NK-92 (cell line): ENCODE results near the gene MED27.

Experiments used
- DNase-seq: peaks from one replicate; lab custom pipeline; 2025; ENCODE audit not compliant: unreplicated experiment; lab: John Stamatoyannopoulos, UW

The MED27 gene

DNA sequence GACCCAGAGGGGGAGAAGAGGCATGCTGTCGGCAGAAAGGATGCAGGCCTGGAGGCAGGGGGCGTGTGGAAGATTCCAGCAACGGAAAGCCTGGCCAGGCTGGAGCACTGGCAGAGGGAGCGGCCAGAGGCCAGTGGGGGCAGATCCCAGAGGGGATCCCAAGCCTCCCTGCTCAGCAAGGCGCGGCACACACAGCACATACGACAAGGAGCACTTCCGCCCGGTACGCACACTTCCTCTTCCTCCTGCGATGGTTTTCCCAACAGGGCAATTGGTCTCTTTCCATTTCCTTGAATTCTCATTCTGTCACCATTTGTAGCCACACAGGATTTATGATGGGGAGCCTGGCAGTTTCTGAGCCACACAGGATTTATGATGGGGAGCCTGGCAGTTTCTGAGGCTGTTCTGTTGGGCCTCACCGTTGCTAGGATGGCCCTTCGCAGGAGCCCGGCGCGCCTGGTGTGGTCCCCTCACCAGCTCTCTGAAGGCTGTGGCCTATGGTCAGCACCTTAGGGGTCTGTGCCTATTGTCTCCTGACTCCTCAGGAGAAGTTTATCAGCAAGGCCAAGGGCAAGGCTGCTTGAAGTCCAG lies 216.3 kb downstream of the MED27 start:
- no peak for DNase-seq

DNA sequence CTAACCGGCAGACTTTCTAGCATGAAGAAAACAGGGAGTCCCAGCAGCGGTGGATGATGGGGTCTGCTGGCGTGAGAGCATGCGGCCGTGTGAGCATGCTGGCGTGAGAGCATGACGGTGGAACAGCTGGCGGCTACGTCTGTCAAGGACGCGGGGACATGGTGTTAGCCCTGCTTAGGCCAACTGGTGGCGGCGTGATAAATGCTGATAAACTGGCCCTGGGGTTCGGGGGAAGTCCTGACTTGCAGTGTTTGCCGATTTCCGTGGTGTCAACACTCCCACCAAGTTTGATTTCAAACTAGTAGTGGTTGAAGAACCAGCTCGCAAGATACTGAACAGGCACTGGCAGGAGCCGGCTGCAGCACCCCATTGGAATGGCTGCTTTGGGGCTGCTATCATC lies 217.4 kb downstream of the MED27 start:
- no peak for DNase-seq

DNA sequence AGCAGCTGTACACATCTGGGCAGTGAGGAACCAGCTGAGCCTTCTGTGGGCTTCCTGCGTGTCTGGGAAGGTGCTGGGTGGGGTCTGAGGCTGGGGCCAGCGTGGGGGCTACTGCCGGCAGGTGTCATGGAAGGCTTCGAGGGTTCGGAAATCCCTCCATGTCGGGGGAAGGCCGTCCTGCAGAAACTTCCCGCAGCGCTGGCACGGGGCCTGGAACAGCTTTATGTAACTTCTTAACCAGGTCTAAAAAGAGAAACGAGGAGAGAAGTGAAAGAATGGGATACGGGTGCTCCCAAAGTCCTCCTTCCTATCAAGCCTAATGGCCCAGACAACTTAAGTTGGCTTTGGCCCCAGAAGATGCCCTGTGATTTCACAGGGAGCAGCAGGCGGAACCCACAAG lies 219.2 kb downstream of the MED27 start:
- no peak for DNase-seq

- DNase-seq = no peak
Measured at GRCh38 chr9:131858147-131858546, 221.5 kb downstream of the MED27 start.

DNA sequence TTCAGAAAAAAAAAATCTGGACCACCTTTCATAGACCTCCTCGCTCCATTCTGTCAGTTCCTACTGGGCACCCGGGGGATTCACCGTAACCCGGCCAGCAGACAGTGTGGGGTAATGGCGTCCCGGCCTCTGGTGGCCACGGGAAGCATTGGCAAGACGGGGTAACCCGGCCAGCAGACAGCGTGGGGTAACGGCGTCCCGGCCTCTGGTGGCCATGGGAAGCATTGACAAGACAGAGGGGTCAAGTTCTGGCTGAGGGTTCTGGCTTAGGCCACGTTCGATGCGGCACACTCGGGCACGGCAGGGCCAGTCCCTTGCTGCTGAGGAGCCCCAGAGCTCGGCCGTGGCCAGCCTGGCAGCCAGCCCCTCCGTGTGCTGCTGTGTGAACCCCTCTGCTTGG lies 223.6 kb downstream of the MED27 start:
- DNase-seq = no peak

GRCh38 chr9:131854896-131855613 lies 224.6 kb downstream of the MED27 start:
- no peak for DNase-seq

DNA sequence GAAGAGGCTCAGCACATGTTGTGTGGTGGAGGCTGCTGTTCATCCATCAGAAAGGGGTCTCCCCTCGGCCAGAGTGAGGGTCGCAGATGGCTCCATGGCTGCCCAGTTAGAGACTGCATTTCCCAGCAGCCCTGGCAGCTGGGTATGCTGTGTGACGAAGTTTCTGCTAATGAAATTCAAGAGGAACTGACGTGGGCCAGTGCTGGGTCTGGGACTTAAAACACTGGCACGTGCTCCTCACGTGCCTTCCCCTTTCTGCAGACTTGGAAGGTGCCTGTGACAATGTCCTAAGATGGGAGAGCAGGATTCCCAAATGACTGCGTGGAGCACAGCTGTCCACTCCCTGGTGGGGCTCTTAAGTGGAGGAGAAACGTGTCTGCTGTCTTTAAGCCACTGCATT lies 225.3 kb downstream of the MED27 start:
- DNase-seq = no peak

GRCh38 chr9:131853434-131853833 lies 226.2 kb downstream of the MED27 start:
- DNase-seq = no peak

DNA sequence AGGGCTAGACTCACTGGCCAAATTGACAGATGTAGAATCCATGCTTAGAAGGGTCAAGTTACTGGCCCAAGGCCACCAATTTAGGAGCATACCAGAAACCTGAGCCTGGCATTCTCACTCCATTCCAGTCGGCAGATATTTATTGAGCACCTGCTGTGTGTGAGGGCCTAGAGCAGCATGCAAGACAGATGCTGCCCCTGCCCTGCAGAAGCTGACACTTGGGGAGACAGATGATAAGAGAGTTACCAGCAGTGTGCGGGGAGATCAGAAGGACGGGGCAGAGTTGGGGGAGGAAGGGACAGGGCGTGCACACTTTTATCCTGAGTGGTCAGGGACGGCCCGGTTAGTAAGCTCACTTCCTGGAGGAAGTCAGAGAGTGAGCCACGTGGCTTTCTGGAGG lies 228.3 kb downstream of the MED27 start:
- DNase-seq = no peak

- DNase-seq = no peak
Measured at GRCh38 chr9:131849391-131849790, 230.3 kb downstream of the MED27 start.

- DNase-seq = no peak
Measured at GRCh38 chr9:131848570-131849160, 231.0 kb downstream of the MED27 start.

GRCh38 chr9:131847665-131848354 lies 231.9 kb downstream of the MED27 start:
- no peak for DNase-seq

- DNase-seq = no peak
Measured at GRCh38 chr9:131845305-131846298, 234.1 kb downstream of the MED27 start.

DNA sequence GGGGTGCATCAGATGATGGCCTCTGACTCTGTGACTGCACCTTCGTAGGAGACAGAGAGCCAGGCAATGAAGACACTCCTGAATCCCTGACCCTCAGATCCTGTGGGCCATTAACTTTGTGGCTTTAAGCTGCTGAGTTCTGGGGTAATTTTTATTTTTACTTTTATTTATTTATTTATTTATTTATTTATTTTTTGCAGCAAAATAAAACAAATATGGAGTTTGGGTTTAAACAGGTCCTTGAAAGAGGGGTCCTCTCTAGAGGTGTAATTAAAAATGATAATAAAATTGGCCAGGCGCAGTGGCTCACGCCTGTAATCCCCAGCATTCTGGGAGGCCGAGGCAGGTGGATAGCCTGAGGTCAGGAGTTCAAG lies 234.9 kb downstream of the MED27 start:
- DNase-seq = no peak

DNA sequence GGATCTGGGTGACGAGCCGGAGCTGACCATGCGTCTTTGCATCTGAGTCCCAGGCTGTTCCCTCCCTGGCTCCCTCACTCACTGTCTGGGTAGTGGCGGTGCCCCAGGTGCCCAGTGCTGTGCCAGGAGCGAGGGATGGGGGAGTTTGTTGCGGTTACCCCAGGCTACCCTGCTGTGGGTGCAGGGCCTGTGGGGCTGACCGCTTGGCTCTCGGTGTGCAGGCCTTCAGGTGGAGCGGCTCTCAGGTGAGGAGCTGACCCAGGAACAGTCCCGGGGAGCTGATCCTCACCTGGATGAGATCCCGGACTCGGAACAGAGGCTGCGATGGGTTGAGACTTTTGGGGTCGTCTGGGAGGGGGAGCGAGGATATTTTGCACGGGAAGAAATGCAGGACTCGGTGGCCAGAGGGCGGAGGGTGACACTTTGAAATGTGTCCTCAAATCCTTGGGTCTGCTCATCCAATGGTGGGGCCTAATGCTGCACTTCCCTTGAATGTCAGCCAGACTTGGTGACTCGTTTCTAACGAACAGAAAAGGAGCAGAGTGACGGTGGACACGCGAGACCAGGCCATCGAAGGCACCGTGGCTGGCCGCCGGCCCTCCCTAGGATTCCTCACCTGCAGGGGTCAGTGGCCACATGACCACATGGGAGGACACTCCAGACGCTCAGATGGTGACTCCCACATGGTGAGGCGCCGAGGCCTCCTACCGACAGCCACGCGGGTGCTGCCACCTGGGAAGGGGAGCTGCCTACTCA lies 235.5 kb downstream of the MED27 start:
- DNase-seq = no peak

DNA sequence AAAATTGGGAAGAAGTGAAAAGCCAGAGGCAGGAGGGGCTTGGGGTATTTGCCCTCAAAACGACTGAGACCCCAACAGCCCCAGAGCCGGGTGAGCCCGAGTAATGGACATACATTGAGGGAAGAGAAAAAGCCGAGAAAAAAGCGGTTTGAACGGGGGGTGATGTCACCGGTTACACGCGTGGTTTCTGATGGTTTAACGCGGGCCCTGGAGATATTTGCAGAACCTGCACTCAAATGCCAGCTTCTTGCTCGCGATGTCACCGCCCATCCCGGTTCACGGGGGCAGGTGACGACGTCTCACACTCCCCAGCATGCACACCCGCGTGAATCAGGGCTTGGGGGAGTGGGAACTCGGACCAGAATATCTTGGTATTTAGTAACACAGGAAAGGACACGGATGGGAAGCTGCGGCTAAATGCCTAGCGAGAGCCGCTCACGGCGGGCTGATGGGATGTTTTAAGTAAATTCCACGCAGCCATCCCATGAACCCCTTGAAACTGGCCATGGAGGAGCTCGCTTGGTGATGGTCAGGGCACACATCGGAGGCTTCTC lies 237.8 kb downstream of the MED27 start:
- DNase-seq = no peak

- DNase-seq = no peak
Measured at GRCh38 chr9:131840751-131841702, 238.6 kb downstream of the MED27 start.

DNA sequence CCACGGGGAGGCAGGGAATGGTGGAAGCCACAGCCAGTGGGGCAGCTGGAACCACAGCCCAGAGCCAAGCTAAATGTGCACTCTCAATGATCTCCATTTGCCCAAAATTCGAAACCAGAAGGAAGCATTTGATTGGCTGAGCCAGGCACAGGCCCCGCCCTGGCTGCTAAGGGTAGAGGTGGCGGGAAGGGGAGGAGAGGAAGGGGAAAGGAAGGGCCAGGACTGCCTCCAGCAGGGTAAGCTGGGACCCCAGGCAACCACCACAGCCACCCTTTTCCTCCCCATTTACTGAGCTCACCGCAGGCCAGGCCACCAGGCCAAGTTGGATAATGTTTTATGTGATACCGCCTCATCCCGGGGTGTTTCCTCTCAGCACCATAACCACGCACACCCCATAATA lies 239.4 kb downstream of the MED27 start:
- no peak for DNase-seq
